ENCODE data around the gene NFE2L2. TPM values are rescaled to one million over a fixed set of nuclear protein-coding genes. Genes with fewer than 3 reads are reported as not detected.
"Not testable (repeated sequence)": the region's sequence is repeated elsewhere in the genome, so short reads cannot be mapped to it uniquely, and the experiment has no call there.

Gene NFE2L2
- total RNA-seq, 1 donor from 2014 or later = 105 TPM

- H3K27ac ChIP-seq = no peak overlapping the region
- H3K4me3 ChIP-seq = no peak overlapping the region
- no peaks in the 10 kb centered on the region for H3K27me3 ChIP-seq
- DNase-seq (no peak), ATAC-seq (no peak)
- no peaks in the 10 kb centered on the region for H3K4me1 ChIP-seq
- intact Hi-C loops (cut with DNase I) = no loop called here
- H3K9me3 ChIP-seq = no peaks in the 10 kb centered on the region
- TF ChIP-seq CTCF (IDR thresholded peaks at IDR 0.05) = no peak
- no peaks in the 10 kb centered on the region for H3K36me3 ChIP-seq
Measured at GRCh38 chr2:177192788-177193187, 71.7 kb downstream of the NFE2L2 start.

GRCh38 chr2:177190941-177191340 is 73.6 kb downstream of the NFE2L2 start:
- intact Hi-C loops (cut with DNase I) = no loop called here
- Histone ChIP-seq H3K27ac (no peak overlapping the region), H3K36me3 (no peaks in the 10 kb centered on the region), H3K4me1 (no peaks in the 10 kb centered on the region), H3K27me3 (no peaks in the 10 kb centered on the region), H3K9me3 (no peaks in the 10 kb centered on the region), H3K4me3 (no peak overlapping the region)
- no peak for TF ChIP-seq CTCF (IDR thresholded peaks at IDR 0.05)
- no peak for DNase-seq
- ATAC-seq = no peak

- ATAC-seq (no peak), DNase-seq (no peak)
- Histone ChIP-seq H3K9me3 (no peaks in the 10 kb centered on the region), H3K4me3 (no peak overlapping the region), H3K27me3 (no peaks in the 10 kb centered on the region), H3K36me3 (no peaks in the 10 kb centered on the region), H3K4me1 (no peaks in the 10 kb centered on the region), H3K27ac (no peak overlapping the region)
- TF ChIP-seq CTCF (IDR thresholded peaks at IDR 0.05) = no peak
- intact Hi-C loops (cut with DNase I) = no loop called here
Measured at GRCh38 chr2:177188482-177189469, 75.8 kb downstream of the NFE2L2 start.

GRCh38 chr2:177187631-177188312 is 76.8 kb downstream of the NFE2L2 start:
- intact Hi-C loops (cut with DNase I) = no loop called here
- no peaks in the 10 kb centered on the region for H3K9me3 ChIP-seq
- H3K4me1 ChIP-seq = no peaks in the 10 kb centered on the region
- DNase-seq = no peak
- no peaks in the 10 kb centered on the region for H3K36me3 ChIP-seq
- TF ChIP-seq CTCF (IDR thresholded peaks at IDR 0.05) = no peak
- no peak overlapping the region for H3K27ac ChIP-seq
- ATAC-seq = peak; percentile 54
- no peak overlapping the region for H3K4me3 ChIP-seq
- H3K27me3 ChIP-seq = no peaks in the 10 kb centered on the region

- H3K36me3 ChIP-seq; H3K9me3 ChIP-seq; H3K4me1 ChIP-seq; H3K27me3 ChIP-seq; DNase-seq; ATAC-seq; intact Hi-C loops (cut with DNase I); H3K4me3 ChIP-seq; H3K27ac ChIP-seq: not testable (repeated sequence)
Measured at GRCh38 chr2:177186038-177186437, 78.5 kb downstream of the NFE2L2 start.

- H3K4me1 ChIP-seq = no peaks in the 10 kb centered on the region
- intact Hi-C loops (cut with DNase I) = no loop called here
- H3K9me3 ChIP-seq = no peaks in the 10 kb centered on the region
- no peaks in the 10 kb centered on the region for H3K27me3 ChIP-seq
- no peak overlapping the region for H3K4me3 ChIP-seq
- TF ChIP-seq CTCF (IDR thresholded peaks at IDR 0.05) = no peak
- no peak overlapping the region for H3K27ac ChIP-seq
- no peak for DNase-seq
- no peaks in the 10 kb centered on the region for H3K36me3 ChIP-seq
- ATAC-seq = no peak
Measured at GRCh38 chr2:177184606-177185005, 79.9 kb downstream of the NFE2L2 start.

Data from upper lobe of right lung (tissue), 1 donor.